GM18873 (cell line): ENCODE results near the gene CELSR2.
"Not testable (repeated sequence)": the region's sequence is repeated elsewhere in the genome, so short reads cannot be mapped to it uniquely, and the experiment has no call there.

ENCODE experiments used
- ATAC-seq: cut with Tn5 transposase; IDR thresholded peaks from one replicate; pipeline ENCODE4 v1.9.1; 2021; ENCODE audit warnings: mild to moderate bottlenecking, moderate library complexity, moderate number of reproducible peaks; ENCODE audit not compliant: unreplicated experiment, low FRiP score

CELSR2 gene

DNA sequence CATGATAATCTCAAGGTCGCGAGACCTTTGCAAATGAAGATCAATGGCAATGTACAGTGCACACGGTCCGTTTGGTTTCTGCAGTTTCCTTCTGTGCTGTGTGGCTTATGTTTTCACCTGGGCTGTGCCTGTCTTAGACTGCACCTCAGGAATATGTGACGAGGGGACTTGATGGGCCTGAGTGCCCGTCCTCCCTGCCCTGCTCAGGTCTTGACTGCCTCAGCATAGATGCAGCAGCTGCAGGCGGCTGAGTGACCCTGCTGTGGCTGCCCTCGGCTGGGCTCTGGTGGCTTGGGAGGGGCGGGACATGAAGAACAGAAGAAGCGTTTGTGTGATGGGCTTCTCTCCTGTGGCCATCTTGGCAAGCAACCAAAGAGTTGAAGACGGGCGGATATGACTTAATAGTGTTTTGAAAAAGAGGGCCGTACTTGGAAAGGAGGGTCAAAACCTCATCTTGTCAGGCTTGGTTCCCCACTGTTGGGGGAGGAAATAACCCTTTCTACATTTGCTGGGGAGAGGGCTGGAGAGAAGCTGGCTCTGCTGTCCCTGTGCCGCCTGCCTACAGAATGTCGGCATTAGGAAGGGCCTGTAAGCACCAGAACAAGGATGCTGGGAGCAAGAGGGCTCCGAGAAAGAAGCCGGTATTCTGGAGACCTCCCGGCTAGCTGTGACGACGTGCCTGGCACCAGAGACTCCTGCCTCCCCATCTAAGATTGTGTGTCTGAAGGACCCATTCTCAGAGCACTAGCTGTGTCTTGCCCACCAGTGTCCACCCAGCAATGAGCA is 50.4 kb downstream of the CELSR2 start:
- ATAC-seq, result no peak

DNA sequence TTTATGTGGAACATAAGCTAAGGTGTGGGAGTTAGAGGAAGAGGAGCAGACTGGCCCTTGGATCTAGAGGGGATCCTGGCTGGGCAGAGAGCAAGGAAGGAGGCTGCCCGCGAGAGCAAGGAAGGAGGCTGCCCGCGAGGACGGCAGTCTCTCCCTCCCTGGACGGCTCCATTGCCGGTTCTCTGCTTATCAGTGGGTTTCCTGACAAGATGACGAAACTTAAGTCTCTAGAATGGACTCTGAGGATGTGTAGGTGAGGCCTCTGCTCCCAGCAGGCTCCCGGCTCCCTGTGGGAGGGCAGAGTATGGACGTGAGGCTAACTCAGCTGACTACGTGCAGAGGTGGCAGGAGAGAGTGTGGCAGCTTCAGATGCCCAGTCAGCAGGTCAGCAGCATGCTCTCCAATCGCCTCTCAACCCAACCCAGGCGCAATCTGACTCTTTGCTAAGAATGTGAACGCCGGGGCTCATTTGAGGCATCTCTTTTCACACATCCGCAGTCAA is 51.4 kb downstream of the CELSR2 start:
- ATAC-seq, result no peak

DNA sequence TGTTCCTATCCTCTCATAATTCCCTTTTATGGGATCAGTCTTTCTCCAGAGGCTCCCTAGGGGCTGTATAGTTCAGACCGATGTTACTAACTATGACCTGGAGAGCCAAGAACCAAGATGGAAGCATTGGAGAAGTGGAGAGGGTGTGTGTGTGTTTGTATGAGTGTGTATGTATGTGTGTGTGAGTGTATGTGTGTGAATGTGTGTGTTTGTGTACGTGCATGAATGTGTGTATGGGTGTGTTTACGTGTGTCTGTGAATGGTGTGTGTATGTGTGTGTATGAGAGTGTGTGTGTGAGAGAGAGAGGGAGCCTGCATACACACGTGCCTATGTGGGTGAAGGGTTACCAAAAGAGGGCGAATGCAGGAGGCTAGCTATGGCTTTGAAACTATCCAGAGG is 52.5 kb downstream of the CELSR2 start:
- ATAC-seq, result no peak

DNA sequence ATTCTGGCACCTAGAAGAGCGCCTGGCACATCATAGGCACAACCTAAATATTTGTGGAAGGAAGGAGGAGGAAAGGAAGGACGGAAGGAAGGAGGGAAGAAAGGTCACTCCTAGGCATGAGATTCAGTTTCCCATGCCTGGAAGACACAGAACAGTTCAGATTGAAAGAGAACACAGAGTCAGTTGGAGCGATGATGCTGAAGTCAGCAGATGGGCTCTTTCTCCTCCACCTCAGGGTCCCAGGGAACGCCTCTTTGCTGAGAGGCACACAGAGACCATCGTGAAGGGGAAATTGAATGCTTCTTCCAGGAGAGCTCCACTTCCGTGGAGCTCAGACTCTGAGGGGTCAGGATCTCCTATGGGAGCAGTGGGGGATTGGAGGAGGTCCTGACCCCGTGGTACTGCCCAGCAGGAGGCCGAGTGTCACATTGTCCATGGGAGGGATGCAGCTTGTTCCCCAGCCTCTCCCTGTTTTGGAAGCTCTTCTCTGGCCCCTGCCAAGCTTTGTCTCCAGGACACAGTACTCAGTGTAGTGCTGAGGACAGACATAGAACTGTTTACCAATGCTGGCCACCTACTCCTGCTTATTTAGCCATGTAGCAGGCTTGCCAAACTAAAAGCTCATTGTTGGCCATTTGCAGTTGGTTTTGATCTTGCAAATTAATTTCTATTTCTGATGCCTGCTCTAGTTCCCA is 55.0 kb downstream of the CELSR2 start:
- ATAC-seq, result no peak

DNA sequence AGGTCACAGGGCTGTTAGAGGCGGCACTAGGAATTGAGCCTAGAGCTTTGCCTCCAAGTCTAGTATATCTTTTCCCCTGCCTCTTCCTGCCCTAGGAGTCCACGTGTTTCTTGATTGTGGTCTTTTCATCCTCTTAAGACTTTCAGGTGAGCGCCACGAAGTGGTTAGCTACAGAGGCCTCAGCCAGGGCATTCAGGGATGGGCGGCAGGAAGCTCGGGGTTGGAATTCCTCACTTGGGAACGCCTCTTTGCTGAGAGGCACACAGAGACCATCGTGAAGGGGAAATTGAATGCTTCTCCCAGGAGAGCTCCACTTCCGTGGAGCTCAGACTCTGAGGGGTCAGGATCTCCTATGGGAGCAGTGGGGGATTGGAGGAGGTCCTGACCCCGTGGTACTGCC is 56.7 kb downstream of the CELSR2 start:
- ATAC-seq, result not testable (repeated sequence)

DNA sequence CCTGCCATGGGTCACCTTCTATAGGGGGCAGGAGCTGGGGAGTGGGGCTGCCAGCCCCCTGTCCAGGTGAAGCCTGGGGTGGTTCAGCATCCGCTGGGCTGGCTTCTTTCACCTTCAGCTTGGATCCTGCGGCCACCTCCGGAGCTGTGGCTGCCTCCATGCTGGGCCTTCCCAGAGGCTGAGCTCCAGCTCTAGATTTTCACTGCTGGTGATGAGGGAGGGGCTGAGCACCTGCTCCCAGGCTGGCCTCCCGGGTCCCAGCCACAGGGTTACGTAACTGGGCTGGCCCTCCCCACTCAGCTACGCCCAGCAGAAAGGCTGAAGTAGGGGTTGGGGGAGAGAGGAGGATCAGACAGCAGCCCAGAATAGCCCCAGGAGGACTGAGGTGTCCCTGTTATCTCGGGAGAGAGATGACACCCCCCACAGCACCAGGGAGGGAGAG is 57.5 kb downstream of the CELSR2 start, which contains the start of gene MYBPHL:
Gene MYBPHL (minus strand): TSS at position 180 of the 442 bp plus-strand sequence. CDS start 20 bp downstream, at position 160.
- ATAC-seq, result no peak

DNA sequence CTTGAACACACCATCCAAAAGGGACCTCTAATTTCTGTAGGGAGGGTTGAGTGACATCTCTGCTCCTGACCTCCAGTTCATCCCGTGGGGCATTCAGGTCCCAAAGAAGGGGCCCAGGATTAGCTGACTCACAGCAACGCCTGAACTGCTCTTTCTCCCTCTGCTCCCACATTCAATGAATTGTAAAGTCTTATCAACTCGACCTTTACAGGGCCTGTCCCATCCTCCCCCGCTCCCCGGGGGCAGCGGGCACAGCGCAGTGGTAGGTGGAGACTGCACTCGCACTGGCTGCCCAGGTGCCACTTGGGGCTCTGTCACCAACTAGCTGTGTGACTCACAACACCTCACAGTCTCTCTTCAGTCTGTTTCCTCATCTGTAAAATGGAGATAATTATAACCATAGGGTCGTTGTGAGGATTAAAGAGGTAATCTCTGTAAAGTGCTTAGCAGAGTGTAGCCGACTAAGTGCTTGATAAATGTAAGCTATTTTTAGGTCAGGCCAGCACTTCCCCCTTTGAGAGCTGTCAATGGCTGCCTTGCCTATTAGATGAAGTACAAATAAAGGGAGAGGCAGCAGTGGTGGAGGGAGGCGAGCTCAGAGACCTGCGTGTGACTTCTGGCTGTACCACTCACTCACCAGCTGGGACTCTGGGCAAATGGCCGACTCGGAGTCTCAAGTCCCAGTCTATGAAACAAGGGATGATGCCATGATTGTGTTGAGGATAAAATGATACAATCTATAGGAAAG is 58.1 kb downstream of the CELSR2 start:
- no peak for ATAC-seq

DNA sequence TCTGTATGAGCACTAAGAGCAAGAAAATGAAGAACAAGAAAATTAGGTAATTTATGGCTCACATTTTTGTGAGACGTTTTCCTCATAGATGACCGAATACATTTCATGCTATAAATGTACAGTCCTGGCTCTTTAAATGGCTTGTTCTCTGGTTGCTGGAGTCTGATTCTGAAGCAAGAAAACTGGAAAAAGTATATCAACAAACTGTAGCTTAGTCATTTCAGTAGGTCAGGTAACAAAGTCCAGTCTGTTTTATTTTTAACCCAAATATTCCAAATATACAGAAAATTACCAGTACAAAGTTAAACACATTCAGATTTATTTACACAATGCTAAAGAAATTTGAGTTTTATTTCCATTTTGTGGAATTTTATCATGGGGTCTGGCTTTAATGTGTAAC is 60.0 kb downstream of the CELSR2 start:
- no peak for ATAC-seq

DNA sequence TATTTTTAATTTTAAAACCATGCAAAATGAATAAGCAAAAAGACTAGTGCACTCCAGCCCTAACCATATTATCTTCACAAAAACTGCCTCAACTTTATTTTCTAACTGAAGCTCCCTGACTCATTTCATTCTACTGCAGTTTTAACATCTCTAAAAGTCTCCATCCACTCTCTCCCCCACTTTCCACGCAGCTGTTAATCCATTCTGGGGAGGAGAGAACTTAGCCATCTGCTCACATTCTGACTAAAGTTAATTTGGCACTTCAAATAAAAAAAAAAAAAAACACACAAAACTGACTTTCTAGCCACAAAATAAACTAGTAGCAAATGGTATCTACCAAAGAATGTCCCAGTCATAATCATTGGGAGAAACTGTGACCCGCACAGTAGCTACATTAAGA is 62.9 kb downstream of the CELSR2 start:
- ATAC-seq, result no peak

DNA sequence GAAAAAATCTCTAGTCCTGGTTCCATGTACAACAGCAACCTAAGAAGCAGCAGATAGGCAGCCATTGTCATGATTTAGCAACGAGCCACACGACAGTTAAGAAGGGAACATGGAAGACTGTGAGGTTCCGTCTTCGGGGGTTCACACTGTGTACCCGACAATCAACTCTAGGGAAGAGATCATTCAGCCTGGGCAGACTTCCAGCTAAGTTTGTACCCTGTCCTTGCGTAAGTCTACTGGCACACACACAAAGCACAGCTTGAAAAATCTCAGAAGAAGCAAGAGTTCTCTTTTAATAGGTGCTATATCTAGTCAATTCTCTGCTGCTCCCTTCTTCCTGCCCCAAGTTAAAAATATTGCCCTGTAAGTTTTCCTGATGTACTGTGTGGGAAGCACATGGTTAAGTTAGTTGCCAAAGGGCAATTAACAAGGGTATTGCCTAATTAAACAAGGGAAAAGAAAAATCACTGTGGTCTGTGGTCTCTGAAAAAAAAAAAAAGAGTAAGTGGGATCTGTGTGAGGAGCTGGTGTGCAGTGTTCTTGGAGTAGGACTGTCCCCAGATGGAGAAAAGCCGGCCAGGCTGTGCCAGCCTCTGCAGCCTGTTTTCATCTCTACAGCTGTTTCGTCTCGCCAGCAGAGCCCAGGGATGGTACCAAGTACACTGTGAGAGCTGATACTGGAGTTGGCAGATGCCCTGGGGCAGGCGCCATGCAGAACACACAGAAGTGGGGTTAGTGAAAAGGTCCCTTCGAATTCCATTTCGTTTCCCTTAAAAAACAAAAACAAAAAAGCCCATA is 63.8 kb downstream of the CELSR2 start:
- no peak for ATAC-seq

DNA sequence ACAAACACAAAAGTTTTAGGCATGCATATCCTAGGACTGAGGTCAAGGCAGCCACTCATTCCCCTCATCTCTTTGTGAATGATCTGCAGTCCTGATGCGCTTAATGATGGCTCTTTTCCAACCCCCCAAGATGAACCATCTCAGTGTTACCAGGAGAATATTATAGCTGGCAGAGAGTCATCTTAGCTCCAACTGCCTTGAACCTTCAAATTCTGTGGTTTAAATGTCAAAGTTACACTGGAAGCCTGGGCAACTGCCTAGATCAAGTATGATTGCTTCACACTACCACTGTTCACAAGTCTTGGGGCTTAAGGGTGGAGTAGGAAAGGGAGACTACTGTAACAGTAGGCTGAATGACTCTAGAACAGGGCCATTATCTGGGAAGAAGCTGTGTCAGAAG is 65.5 kb downstream of the CELSR2 start:
- ATAC-seq, result no peak

DNA sequence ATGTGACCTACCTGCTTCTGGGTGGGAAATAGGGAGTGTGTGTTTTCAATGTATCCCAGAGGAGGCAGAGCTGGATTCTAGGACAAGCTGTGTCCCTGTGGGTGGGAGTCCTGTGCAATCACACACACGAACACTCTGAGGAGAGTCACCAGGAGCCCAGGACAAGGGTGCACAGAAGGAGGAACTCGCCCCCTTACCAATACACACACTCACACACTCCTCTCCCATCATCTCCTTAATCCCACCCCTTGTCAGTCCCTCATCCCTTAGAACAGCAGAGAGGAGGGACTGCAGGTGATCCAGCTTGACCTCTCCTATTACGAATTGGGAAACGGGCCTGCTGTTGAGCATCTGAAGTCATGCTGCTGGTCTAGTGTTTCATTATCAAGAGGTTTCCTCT is 65.9 kb downstream of the CELSR2 start:
- no peak for ATAC-seq

DNA sequence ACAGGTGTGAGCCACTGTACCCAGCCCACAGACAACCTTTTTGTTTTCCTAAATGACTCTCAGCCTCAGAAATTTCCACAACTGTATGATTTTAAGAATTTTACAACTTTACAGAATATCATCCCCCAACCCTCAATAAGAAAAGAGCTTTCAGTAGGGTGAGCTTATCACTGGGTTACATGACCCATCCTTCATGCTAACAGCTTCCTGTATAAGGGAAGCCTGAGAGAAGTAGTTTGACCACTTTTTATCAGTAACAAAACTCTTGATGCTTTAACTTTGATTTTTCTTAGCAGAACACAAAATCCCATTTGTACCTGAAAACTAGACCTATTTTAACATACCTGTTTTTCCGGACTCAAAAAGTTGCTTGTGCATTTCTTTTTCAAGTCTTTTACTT is 67.2 kb downstream of the CELSR2 start:
- ATAC-seq, result no peak

DNA sequence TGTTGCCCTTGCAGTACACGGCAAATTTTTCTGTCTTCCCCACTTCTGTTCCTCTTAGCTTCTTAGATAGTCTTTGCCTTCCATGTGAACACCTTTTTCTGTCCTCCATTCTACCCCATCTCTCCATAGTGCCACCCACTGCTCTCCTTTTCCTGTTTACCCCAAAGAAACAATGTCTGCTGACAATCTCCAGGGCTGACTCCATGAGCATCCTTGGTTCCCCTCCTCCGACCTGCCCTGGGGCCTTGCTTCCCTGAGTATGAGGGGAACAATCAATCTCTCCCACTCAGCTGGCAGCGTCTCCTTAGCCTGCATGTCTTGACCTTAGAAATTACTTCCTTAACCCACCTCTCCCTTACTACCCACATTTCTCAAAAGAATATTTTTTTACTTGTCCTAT is 69.8 kb downstream of the CELSR2 start:
- ATAC-seq, result no peak

DNA sequence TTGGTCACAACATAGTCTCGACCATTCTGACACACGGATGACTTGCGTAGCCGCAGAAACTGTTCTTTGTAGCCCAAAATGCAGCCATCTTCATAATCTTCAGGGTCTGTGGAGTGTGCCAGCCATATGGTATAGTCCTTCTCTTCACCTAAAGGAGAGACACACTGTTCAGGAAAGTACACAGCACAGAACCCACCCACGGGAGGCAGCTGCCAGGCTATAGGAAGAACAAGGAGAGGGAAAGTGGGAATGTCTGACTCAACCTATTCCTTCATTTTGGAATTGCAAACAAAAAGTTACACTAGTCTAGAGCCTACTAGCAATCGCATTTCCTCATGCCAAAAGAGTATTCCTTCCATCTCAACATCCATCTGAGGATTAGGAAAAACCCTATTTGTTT is 73.6 kb downstream of the CELSR2 start:
- ATAC-seq, result no peak
